H9 (cell line): ENCODE results near the gene KAT8. TPM values are rescaled to one million over a fixed set of nuclear protein-coding genes. Genes with fewer than 3 reads are reported as not detected.

Experiments used
- DNase-seq: peaks from one replicate; pipeline ENCODE4 v3.0.0-alpha.2; 2017
- H2AFZ ChIP-seq: one replicate; pipeline ENCODE4 v1.6.1; 2013; ENCODE audit warnings: mild to moderate bottlenecking, low read length, control low read depth, moderate library complexity
- H2AK5ac ChIP-seq: 2 replicates; pipeline ENCODE4 v1.6.1; 2013; ENCODE audit warnings: low read length, control low read depth, mixed read lengths; ENCODE audit not compliant: insufficient read length
- H2BK120ac ChIP-seq: one replicate; pipeline ENCODE4 v1.6.1; 2013; ENCODE audit warnings: low read depth, mild to moderate bottlenecking, low read length, control low read depth, inconsistent platforms; ENCODE audit not compliant: poor library complexity, severe bottlenecking
- H2BK12ac ChIP-seq: 2 replicates; pipeline ENCODE4 v1.6.1; 2013; ENCODE audit warnings: low read length, control low read depth, mixed read lengths, low read depth; ENCODE audit not compliant: insufficient read length
- H2BK15ac ChIP-seq: 2 replicates; pipeline ENCODE4 v1.6.1; 2013; ENCODE audit warnings: low read depth, low read length, control low read depth
- H2BK20ac ChIP-seq: one replicate; pipeline ENCODE4 v1.6.1; 2013; ENCODE audit warnings: low read depth, mild to moderate bottlenecking, low read length, control low read depth, inconsistent platforms; ENCODE audit not compliant: poor library complexity, severe bottlenecking
- H2BK5ac ChIP-seq: 2 replicates; pipeline ENCODE4 v1.6.1; 2013; ENCODE audit warnings: low read length, control low read depth, mixed read lengths; ENCODE audit not compliant: insufficient read length
- H3K14ac ChIP-seq: 2 replicates; pipeline ENCODE4 v1.6.1; 2013; ENCODE audit warnings: low read length, control low read depth; ENCODE audit not compliant: insufficient read depth
- H3K18ac ChIP-seq: 2 replicates; pipeline ENCODE4 v1.6.1; 2013; ENCODE audit warnings: low read depth, mild to moderate bottlenecking, mixed read lengths, low read length, control low read depth; ENCODE audit not compliant: insufficient read length
- H3K23ac ChIP-seq: 2 replicates; pipeline ENCODE4 v1.6.1; 2013; ENCODE audit warnings: low read length, control low read depth, mixed read lengths, low read depth; ENCODE audit not compliant: insufficient read length
- H3K23me2 ChIP-seq: 2 replicates; pipeline ENCODE4 v1.6.1; 2013; ENCODE audit warnings: low read depth, mild to moderate bottlenecking, mixed read lengths, low read length, control low read depth; ENCODE audit not compliant: insufficient read length, poor library complexity, severe bottlenecking
- H3K27ac ChIP-seq: 2 replicates; pipeline ENCODE4 v1.5.1; 2013; ENCODE audit warnings: low read length, control low read depth, mixed read lengths, low read depth; ENCODE audit not compliant: insufficient read length
- H3K27me3 ChIP-seq: 2 replicates; pipeline ENCODE4 v1.6.1; 2013; ENCODE audit warnings: low read length, control low read depth, inconsistent platforms; ENCODE audit not compliant: insufficient read depth
- H3K4ac ChIP-seq: 2 replicates; pipeline ENCODE4 v1.6.1; 2013; ENCODE audit warnings: low read depth, mild to moderate bottlenecking, control low read depth, inconsistent platforms, low read length, moderate library complexity
- H3K4me1 ChIP-seq: 2 replicates; pipeline ENCODE4 v1.6.1; 2013; ENCODE audit warnings: low read length, control low read depth, inconsistent platforms; ENCODE audit not compliant: insufficient read depth
- H3K4me2 ChIP-seq: 2 replicates; pipeline ENCODE4 v1.6.1; 2013; ENCODE audit warnings: low read length, control low read depth, mixed read lengths; ENCODE audit not compliant: insufficient read length, insufficient read depth
- H3K56ac ChIP-seq: 2 replicates; pipeline ENCODE4 v1.6.1; 2013; ENCODE audit warnings: low read depth, mild to moderate bottlenecking, mixed read lengths, low read length, control low read depth; ENCODE audit not compliant: insufficient read length
- H3K79me1 ChIP-seq: 2 replicates; pipeline ENCODE4 v1.6.1; 2013; ENCODE audit warnings: low read depth, mild to moderate bottlenecking, moderate library complexity, low read length, control low read depth, inconsistent platforms; ENCODE audit not compliant: insufficient read depth, poor library complexity, severe bottlenecking
- H3K79me2 ChIP-seq: 2 replicates; pipeline ENCODE4 v1.6.1; 2013; ENCODE audit warnings: low read length, control low read depth, inconsistent platforms; ENCODE audit not compliant: insufficient read depth
- H3K9ac ChIP-seq: 2 replicates; pipeline ENCODE4 v1.6.1; 2013; ENCODE audit warnings: low read length, control low read depth, mixed read lengths; ENCODE audit not compliant: insufficient read length; ENCODE audit errors: extremely low read depth
- H3K9me3 ChIP-seq: one replicate; pipeline ENCODE4 v1.6.1; 2013; ENCODE audit warnings: low read depth, low read length, inconsistent platforms; ENCODE audit not compliant: control insufficient read depth
- H3T11ph ChIP-seq: one replicate; pipeline ENCODE4 v1.6.1; 2013; ENCODE audit warnings: mild to moderate bottlenecking, low read length, control low read depth, inconsistent platforms
- H4K20me1 ChIP-seq: one replicate; pipeline ENCODE4 v1.6.1; 2013; ENCODE audit not compliant: control insufficient read depth, insufficient read length, insufficient read depth
- H4K5ac ChIP-seq: 2 replicates; pipeline ENCODE4 v1.6.1; 2013; ENCODE audit warnings: low read depth, mild to moderate bottlenecking, mixed read lengths, low read length, control low read depth; ENCODE audit not compliant: insufficient read length
- H4K8ac ChIP-seq: replicated peaks from 2 replicates; pipeline ENCODE4 v1.6.1; 2013; ENCODE audit warnings: low read length, control low read depth, mixed read lengths, low read depth; ENCODE audit not compliant: insufficient read length
- H4K91ac ChIP-seq: 2 replicates; pipeline ENCODE4 v1.6.1; 2013; ENCODE audit warnings: low read depth, mild to moderate bottlenecking, moderate library complexity, mixed read lengths, low read length, control low read depth; ENCODE audit not compliant: insufficient read length
- H3K27ac Mint-ChIP-seq, 3 experiments: 2 replicates in 2 of 3; 3 replicates in 1 of 3; pipeline ENCODE4 v1.8.0; 2020 to 2021; ENCODE audit warnings: mixed read lengths in 3 of 3, mild to moderate bottlenecking in 1 of 3, moderate library complexity in 1 of 3
- H3K27me3 Mint-ChIP-seq: 2 replicates; pipeline ENCODE4 v1.8.0; 2021; ENCODE audit warnings: low read depth, mild to moderate bottlenecking, moderate library complexity, mixed read lengths
- H3K36me3 Mint-ChIP-seq, 3 experiments: 2 replicates in 2 of 3; 3 replicates in 1 of 3; pipeline ENCODE4 v1.8.0; 2020 to 2021; ENCODE audit warnings: low read depth in 3 of 3, mixed read lengths in 3 of 3; ENCODE audit not compliant: insufficient read depth in 1 of 3
- H3K4me1 Mint-ChIP-seq, 2 experiments: 2 replicates each; pipeline ENCODE4 v1.8.0; 2020; ENCODE audit warnings: mixed read lengths in 2 of 2
- H3K4me3 Mint-ChIP-seq, 2 experiments: 2 replicates in 1 of 2; 3 replicates in 1 of 2; pipeline ENCODE4 v1.8.0; 2020 to 2021; ENCODE audit warnings: mild to moderate bottlenecking in 2 of 2, mixed read lengths in 2 of 2, moderate library complexity in 1 of 2
- H3K9me3 Mint-ChIP-seq, 2 experiments: 2 replicates in 1 of 2; 3 replicates in 1 of 2; pipeline ENCODE4 v1.8.0; 2020; ENCODE audit warnings: mild to moderate bottlenecking in 2 of 2, mixed read lengths in 2 of 2, moderate library complexity in 1 of 2
- WGBS: extraction: QIAGEN DNeasy Blood & Tissue Kit; methylation state at CpG from one replicate; pipeline ENCODE4 v1.1.7; 2013; ENCODE audit warnings: missing lambda C conversion rate, low lambda C conversion rate, mixed read lengths; ENCODE audit not compliant: insufficient read length; ENCODE audit errors: extremely low coverage; 5-methylcytosine and 5-hydroxymethylcytosine counted together
- total RNA-seq: library from RNA; stranded (reverse); gene quantifications from 2 replicates; pipeline ENCODE4 v1.2.1, GENCODE V29; 2021
- TF ChIP-seq, protein P1 (sequence below): fragments of 200-600 bp; sonication (generic); conservative IDR thresholded peaks from 3 replicates; pipeline ENCODE4 v1.8.0; 2021; ENCODE audit warnings: antibody characterized with exemption, mild to moderate bottlenecking

The KAT8 gene
- total RNA-seq, 1 experiment from 2014 or later = 52.1 TPM

DNA sequence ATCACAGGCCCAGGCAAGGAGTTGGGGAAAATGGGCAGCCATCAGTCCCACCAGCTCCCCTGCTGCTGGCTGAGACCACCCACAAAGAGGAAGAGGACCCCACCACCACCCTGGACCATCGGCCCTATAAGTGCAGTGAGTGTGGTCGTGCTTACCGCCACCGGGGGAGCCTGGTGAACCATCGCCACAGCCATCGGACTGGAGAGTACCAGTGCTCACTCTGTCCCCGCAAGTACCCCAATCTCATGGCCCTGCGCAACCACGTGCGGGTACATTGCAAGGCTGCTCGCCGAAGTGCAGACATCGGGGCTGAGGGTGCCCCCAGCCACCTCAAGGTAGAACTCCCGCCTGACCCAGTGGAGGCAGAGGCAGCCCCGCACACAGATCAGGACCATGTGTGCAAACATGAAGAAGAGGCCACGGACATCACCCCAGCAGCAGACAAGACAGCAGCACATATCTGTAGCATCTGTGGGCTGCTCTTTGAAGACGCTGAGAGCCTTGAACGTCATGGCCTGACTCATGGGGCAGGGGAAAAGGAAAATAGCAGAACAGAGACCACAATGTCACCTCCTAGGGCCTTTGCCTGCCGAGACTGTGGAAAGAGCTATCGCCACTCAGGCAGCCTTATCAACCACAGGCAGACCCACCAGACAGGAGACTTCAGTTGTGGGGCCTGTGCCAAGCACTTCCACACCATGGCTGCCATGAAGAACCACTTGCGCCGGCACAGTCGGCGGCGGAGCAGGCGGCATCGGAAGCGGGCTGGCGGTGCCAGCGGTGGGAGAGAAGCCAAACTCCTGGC is 39.7 kb upstream of the KAT8 start:
- H3K4me2 ChIP-seq = no peak overlapping the region
- no peak overlapping the region for H4K5ac ChIP-seq
- H3K4ac ChIP-seq = no peak overlapping the region
- TF ChIP-seq, protein P1, sequence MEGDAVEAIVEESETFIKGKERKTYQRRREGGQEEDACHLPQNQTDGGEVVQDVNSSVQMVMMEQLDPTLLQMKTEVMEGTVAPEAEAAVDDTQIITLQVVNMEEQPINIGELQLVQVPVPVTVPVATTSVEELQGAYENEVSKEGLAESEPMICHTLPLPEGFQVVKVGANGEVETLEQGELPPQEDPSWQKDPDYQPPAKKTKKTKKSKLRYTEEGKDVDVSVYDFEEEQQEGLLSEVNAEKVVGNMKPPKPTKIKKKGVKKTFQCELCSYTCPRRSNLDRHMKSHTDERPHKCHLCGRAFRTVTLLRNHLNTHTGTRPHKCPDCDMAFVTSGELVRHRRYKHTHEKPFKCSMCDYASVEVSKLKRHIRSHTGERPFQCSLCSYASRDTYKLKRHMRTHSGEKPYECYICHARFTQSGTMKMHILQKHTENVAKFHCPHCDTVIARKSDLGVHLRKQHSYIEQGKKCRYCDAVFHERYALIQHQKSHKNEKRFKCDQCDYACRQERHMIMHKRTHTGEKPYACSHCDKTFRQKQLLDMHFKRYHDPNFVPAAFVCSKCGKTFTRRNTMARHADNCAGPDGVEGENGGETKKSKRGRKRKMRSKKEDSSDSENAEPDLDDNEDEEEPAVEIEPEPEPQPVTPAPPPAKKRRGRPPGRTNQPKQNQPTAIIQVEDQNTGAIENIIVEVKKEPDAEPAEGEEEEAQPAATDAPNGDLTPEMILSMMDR = 0 out of 3 replicates have a peak, but pooled peaks have one; percentile 23
- no peak overlapping the region for H3K23ac ChIP-seq
- H3K79me1 ChIP-seq = peaks cover 2% of the 10 kb centered on the region
- no peak overlapping the region for H3K27ac ChIP-seq
- no peak overlapping the region for H3K9ac ChIP-seq
- H2BK120ac ChIP-seq = no peak overlapping the region
- H3K9me3 ChIP-seq = no peaks in the 10 kb centered on the region
- H4K91ac ChIP-seq = no peak overlapping the region
- peaks cover 4% of the 10 kb centered on the region for H4K20me1 ChIP-seq
- no peak overlapping the region for H4K8ac ChIP-seq
- Mint-ChIP-seq H3K4me3 (no peak overlapping the region; a peak in 1 of 5 replicates), H3K27ac (no peak overlapping the region), H3K9me3 (no peaks in the 10 kb centered on the region; a peak in 1 of 5 replicates), H3K4me1 (peaks cover 7 to 11% of the 10 kb centered on the region in 2 experiments), H3K27me3 (no peaks in the 10 kb centered on the region), H3K36me3 (peaks cover 29 to 57% (median 55%) of the 10 kb centered on the region in 3 experiments; a peak in 6 of 7 replicates)
- no peak overlapping the region for H2BK5ac ChIP-seq
- no peak overlapping the region for H2BK15ac ChIP-seq
- no peak overlapping the region for H2BK20ac ChIP-seq
- H3T11ph ChIP-seq = no peak overlapping the region
- H2AFZ ChIP-seq = no peak overlapping the region
- H3K79me2 ChIP-seq = peaks cover 4% of the 10 kb centered on the region; the same call in 1 of the 2 replicates
- H3K56ac ChIP-seq = no peak overlapping the region
- no CpG with 5 or more reads among the region's 30 CpGs for WGBS
- H3K27me3 ChIP-seq = no peaks in the 10 kb centered on the region
- H2BK12ac ChIP-seq = no peak overlapping the region
- H2AK5ac ChIP-seq = no peak overlapping the region
- DNase-seq = peak; percentile 26
- no peaks in the 10 kb centered on the region for H3K23me2 ChIP-seq
- H3K14ac ChIP-seq = no peak overlapping the region
- no peaks in the 10 kb centered on the region for H3K4me1 ChIP-seq
- no peak overlapping the region for H3K18ac ChIP-seq
